Karpas-422 (cell line): ENCODE results near the gene FAM83F. TPM values are rescaled to one million over a fixed set of nuclear protein-coding genes. Genes with fewer than 3 reads are reported as not detected.
A peak's percentile ranks its signal among the peaks of the same experiment; 100 is the strongest.

Source experiments
- DNase-seq: peaks from one replicate; pipeline ENCODE4 v3.0.0-alpha.2; 2015
- H2AFZ ChIP-seq: fragments of 200-600 bp; sonication (generic); 2 replicates; pipeline ENCODE4 v1.6.1; 2014; ENCODE audit warnings: antibody characterized with exemption, low read length, mixed read lengths
- H3K27ac ChIP-seq: fragments of 200-600 bp; sonication (generic); 2 replicates; pipeline ENCODE4 v1.5.1; 2014; ENCODE audit warnings: mild to moderate bottlenecking, low read length, moderate library complexity
- H3K27me3 ChIP-seq: fragments of 200-600 bp; sonication (generic); 2 replicates; pipeline ENCODE4 v1.6.1; 2014; ENCODE audit warnings: low read length, mixed read lengths
- H3K36me3 ChIP-seq: fragments of 200-600 bp; sonication (generic); 2 replicates; pipeline ENCODE4 v1.6.1; 2014; ENCODE audit warnings: low read length, mixed read lengths; ENCODE audit not compliant: insufficient read depth
- H3K4me1 ChIP-seq: fragments of 200-600 bp; sonication (generic); 2 replicates; pipeline ENCODE4 v1.6.1; 2014; ENCODE audit warnings: mild to moderate bottlenecking, low read length, mixed read lengths
- H3K4me2 ChIP-seq: fragments of 200-600 bp; sonication (generic); 2 replicates; pipeline ENCODE4 v1.6.1; 2014; ENCODE audit warnings: low read length, low read depth, mild to moderate bottlenecking; ENCODE audit not compliant: poor library complexity, severe bottlenecking
- H3K4me3 ChIP-seq: fragments of 200-600 bp; sonication (generic); 2 replicates; pipeline ENCODE4 v1.5.1; 2014; ENCODE audit warnings: mild to moderate bottlenecking, antibody characterized with exemption, low read length, mixed read lengths
- H3K79me2 ChIP-seq: fragments of 200-600 bp; sonication (generic); 2 replicates; pipeline ENCODE4 v1.6.1; 2014; ENCODE audit warnings: mild to moderate bottlenecking, low read length, mixed read lengths
- H3K9ac ChIP-seq: fragments of 200-600 bp; sonication (generic); 2 replicates; pipeline ENCODE4 v1.6.0; 2014; ENCODE audit warnings: low read length
- H3K9me2 ChIP-seq: fragments of 200-600 bp; sonication (generic), shearing (Covaris generic); replicated peaks from 2 replicates; pipeline ENCODE4 v1.6.0; 2014; ENCODE audit warnings: mild to moderate bottlenecking, low read length, moderate library complexity; ENCODE audit not compliant: insufficient read depth
- H3K9me3 ChIP-seq: fragments of 300-700, 200-600 bp; sonication (generic); 2 replicates; pipeline ENCODE4 v1.6.1; 2014; ENCODE audit warnings: low read length, mixed read lengths
- H4K20me1 ChIP-seq: fragments of 200-600 bp; sonication (generic); 2 replicates; pipeline ENCODE4 v1.6.1; 2014; ENCODE audit warnings: mild to moderate bottlenecking, antibody characterized with exemption, low read length, low read depth; ENCODE audit not compliant: insufficient read depth
- total RNA-seq: library from RNA; depleted of rRNA; stranded (reverse); fragments of >200 nt; shearing (Covaris generic); gene quantifications from 2 replicates; pipeline ENCODE4 v1.2.3, GENCODE V29; 2014; ENCODE audit warnings: low replicate concordance

Gene FAM83F
- total RNA-seq, 1 experiment from 2014 or later: 0.07 TPM

DNA sequence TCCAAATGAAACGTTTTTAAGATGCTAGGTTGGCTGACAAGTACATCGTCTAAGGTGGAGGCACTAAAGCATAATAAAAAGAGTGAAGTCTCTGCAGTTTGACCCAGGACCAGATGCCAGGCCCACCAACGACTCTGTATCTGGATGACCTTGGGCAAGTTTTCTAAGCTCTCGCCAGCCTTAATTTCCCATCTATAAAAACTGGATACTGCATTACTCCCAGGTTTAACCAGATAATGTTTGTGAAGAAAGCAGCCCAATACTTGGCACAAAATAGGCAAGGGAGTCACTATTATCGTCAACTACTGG lies 49.0 kb downstream of the FAM83F start:
- Histone ChIP-seq H3K27ac (peak overlapping the region; percentile 76), H4K20me1 (no peaks in the 10 kb centered on the region), H3K9me2 (no peaks in the 10 kb centered on the region), H3K4me3 (peak overlapping the region; percentile 67), H2AFZ (peak overlapping the region; percentile 25; the same call in 1 of the 2 replicates), H3K27me3 (no peaks in the 10 kb centered on the region), H3K4me2 (peak overlapping the region; percentile 81), H3K4me1 (peaks cover 30% of the 10 kb centered on the region), H3K79me2 (peaks cover 35% of the 10 kb centered on the region), H3K9me3 (no peaks in the 10 kb centered on the region), H3K36me3 (no peaks in the 10 kb centered on the region), H3K9ac (peak overlapping the region; percentile 69)
- DNase-seq: no peak

DNA sequence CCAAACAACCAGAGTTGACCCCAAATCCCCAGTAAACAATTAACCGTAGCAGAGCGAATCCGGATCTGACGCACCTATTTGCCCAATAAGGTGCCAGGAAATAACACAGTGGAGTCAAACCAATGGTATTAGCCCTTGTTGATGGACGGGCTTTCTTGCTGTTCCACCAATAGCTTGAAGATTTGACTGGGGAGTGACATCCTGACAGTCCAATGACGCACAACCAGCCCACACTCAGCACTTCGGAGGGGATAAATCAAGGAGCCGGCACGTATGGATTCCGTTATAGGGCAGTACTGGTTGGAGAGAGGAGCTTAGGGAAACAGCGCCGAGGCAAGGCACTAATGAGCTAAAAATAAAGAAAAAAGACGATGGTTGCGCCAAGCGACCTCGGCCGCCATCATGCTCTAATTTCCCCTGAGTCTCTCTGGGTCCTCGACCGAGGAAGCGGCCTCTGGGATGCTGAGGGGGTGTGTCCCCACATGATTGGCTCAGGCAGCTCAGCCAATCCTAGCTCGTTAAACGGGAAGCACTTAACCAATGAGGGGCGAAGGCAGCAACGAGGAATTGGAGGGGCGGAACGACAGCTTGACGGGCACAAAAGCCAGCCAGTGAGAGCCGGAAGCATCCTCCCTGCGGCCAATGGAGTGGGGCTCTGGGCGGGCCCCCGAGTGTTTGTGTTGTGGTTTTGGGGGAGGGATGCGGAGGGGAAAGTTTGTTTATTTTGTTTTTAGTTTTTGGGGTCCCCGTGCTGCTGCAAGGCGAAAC lies 49.5 kb downstream of the FAM83F start:
- Histone ChIP-seq H3K9ac (peak overlapping the region; percentile 81), H3K27ac (peak overlapping the region; percentile 76), H4K20me1 (no peaks in the 10 kb centered on the region), H3K4me2 (peak overlapping the region; percentile 81), H3K4me1 (peaks cover 35% of the 10 kb centered on the region), H3K27me3 (no peaks in the 10 kb centered on the region), H3K4me3 (peak overlapping the region; percentile 67), H3K79me2 (peaks cover 40% of the 10 kb centered on the region), H2AFZ (peak overlapping the region; percentile 61), H3K36me3 (no peaks in the 10 kb centered on the region), H3K9me2 (no peaks in the 10 kb centered on the region), H3K9me3 (no peaks in the 10 kb centered on the region)
- DNase-seq: peak; percentile 100

DNA sequence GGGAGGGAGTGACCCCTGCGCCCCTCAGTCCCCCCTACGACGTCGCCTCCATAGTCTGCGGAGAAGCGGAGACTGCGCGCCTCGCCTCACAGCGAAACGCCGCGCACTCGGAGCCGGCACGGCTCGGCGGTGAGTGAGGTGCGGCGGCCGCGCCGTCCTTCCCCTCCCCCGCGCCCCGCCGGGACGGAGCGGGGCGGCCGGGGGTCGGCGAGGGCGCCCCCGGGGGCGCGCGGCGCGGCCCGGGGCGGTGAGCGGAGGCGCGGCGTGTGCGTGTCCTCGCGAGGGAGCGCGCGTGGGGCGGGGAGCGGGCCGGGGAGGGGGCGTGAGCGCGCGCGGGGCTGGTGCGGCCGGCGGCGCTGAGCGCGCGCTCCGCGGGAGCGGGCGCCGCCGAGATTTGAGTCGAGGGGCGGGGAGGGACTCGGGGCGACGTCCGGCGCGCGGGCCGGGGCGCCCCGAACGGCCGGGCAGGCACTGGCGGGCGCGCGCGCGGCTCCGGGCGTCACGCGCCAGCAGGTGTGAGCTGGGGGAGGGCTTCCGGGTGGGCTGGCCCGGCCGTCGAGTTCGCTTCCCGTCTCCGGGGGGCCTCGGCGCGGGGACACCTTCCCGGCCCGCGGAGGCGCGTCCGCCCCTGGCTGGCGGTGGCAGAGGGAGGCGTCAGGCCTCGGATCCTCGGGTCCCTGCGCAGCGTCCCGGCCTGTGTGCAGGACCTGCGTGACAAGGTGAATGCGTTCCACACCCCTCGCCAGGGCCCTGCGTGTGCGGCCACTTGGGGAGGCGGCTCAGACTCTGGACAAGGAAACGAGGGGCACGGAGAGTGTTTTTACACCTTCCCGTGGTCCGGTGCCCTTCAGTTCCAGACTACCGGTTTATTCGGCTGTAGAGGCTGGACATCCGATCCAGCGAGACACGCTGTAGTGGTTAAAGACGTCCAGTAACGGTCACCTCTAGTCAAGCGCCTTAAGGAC lies 50.4 kb downstream of the FAM83F start:
- peaks cover 44% of the 10 kb centered on the region for H3K4me1 ChIP-seq
- H3K9ac ChIP-seq: peak overlapping the region; percentile 91
- peaks cover 44% of the 10 kb centered on the region for H3K79me2 ChIP-seq
- H2AFZ ChIP-seq: peak overlapping the region; percentile 80; the same call in 1 of the 2 replicates
- no peaks in the 10 kb centered on the region for H3K9me2 ChIP-seq
- H3K27me3 ChIP-seq: no peaks in the 10 kb centered on the region
- peak; percentile 93 for DNase-seq
- H3K4me2 ChIP-seq: peak overlapping the region; percentile 89
- H3K27ac ChIP-seq: peak overlapping the region; percentile 90
- H4K20me1 ChIP-seq: no peaks in the 10 kb centered on the region
- H3K4me3 ChIP-seq: peak overlapping the region; percentile 80
- no peaks in the 10 kb centered on the region for H3K36me3 ChIP-seq
- no peaks in the 10 kb centered on the region for H3K9me3 ChIP-seq

DNA sequence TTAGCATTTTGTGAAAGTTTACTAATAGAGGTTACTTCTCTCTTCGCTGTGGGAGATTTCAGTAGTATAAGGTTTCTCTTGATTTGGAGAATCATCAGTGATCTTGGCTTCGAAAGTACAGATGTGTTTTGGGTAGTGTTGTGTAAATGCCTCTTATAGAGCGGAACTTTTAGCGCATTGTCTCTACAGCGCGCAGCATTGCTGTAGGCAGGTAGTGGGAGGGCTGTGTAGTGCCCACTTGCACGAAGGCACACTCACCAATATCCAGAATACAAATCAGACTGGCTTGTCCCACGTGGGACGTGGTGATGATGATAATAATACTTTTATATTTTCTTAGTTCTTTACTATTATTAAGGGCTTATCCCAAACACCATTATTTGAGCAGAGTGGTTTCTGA lies 51.4 kb downstream of the FAM83F start:
- H3K4me2 ChIP-seq: peak overlapping the region; percentile 89
- no peaks in the 10 kb centered on the region for H4K20me1 ChIP-seq
- peak overlapping the region; percentile 80 for H3K4me3 ChIP-seq
- peak overlapping the region; percentile 90 for H3K27ac ChIP-seq
- H3K9ac ChIP-seq: peak overlapping the region; percentile 91
- peaks cover 47% of the 10 kb centered on the region for H3K4me1 ChIP-seq
- no peak for DNase-seq
- no peaks in the 10 kb centered on the region for H3K9me2 ChIP-seq
- no peaks in the 10 kb centered on the region for H3K27me3 ChIP-seq
- no peaks in the 10 kb centered on the region for H3K36me3 ChIP-seq
- H3K9me3 ChIP-seq: no peaks in the 10 kb centered on the region
- H2AFZ ChIP-seq: no peak overlapping the region; the same call in 1 of the 2 replicates
- H3K79me2 ChIP-seq: peaks cover 51% of the 10 kb centered on the region

DNA sequence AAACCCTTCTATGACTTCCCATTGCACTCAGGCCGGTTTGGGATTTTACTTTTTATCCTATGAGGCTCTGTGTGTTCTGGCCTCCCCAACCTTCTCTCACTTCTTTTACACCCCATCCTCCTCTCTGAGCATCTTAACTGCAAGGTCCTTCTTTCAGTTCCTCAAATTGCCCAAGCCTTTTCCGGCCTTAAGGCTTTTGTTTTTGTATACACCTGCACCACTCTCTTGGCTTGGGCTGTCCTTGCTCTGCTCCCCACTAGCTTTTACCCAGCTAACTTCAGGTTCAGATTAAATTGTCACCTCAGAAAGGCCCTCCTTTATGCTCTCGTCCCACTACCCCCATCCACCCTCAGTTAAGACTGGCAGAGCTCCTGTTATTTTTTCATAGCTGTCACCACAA lies 55.5 kb downstream of the FAM83F start:
- no peaks in the 10 kb centered on the region for H3K9me2 ChIP-seq
- peak overlapping the region; percentile 98 for H3K27ac ChIP-seq
- no peaks in the 10 kb centered on the region for H3K9me3 ChIP-seq
- H3K4me1 ChIP-seq: peaks cover 74% of the 10 kb centered on the region
- H3K36me3 ChIP-seq: no peaks in the 10 kb centered on the region
- H3K4me3 ChIP-seq: peak overlapping the region; percentile 62; the same call in 1 of the 2 replicates
- no peak overlapping the region; the same call in 1 of the 2 replicates for H2AFZ ChIP-seq
- peak overlapping the region; percentile 73 for H3K9ac ChIP-seq
- H3K27me3 ChIP-seq: no peaks in the 10 kb centered on the region
- peak; percentile 94 for DNase-seq
- H4K20me1 ChIP-seq: no peaks in the 10 kb centered on the region
- H3K4me2 ChIP-seq: peak overlapping the region; percentile 94
- peaks cover 91% of the 10 kb centered on the region for H3K79me2 ChIP-seq

DNA sequence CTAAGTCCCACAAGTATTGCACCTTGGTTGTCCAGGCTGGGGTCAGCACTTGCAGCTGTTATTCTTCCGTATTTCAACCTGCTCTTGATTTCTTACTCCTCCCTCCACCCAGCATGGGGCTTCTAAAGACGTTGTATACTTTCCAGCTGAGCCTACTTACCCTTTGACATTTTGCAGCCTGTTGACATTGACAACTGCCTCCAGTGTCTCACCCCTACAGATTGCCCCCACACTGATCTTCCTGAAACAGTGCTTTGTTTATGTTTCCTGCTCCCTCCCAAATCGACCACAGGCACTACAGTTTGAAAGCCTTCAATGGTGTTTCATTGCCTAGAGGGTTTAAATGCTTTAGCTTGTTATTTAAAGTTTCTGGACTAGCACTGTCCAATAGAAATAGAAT lies 56.6 kb downstream of the FAM83F start:
- Histone ChIP-seq H3K4me1 (peaks cover 78% of the 10 kb centered on the region), H2AFZ (no peak overlapping the region), H4K20me1 (0 out of 2 replicates have a peak, but pooled peaks cover 6% of the 10 kb centered on the region), H3K27me3 (no peaks in the 10 kb centered on the region), H3K4me3 (peak overlapping the region; percentile 62; the same call in 1 of the 2 replicates), H3K4me2 (peak overlapping the region; percentile 94), H3K9ac (peak overlapping the region; percentile 39; the same call in 1 of the 2 replicates), H3K27ac (peak overlapping the region; percentile 98), H3K9me2 (no peaks in the 10 kb centered on the region), H3K79me2 (peaks cover 91% of the 10 kb centered on the region), H3K9me3 (no peaks in the 10 kb centered on the region), H3K36me3 (no peaks in the 10 kb centered on the region)
- DNase-seq: no peak

DNA sequence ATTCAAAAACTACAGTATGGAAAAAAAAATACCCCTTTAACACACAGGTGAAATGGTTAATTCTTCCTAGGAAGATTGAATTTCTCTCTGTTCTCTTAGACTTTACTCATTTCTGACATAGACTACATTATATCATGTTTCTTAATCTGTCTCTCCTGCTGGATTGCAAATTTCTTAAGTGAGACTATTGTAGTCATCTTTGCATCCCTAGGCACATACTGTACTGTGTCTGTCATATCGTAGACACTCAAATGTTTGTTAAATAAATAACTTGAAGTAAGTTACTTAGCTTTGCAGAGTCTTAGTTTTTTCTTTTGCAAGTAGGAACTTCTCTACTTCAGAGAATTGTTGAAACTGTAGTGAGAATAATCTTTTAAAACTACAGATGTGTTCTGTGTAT lies 58.7 kb downstream of the FAM83F start:
- Histone ChIP-seq H3K4me3 (no peak overlapping the region), H3K9me2 (no peaks in the 10 kb centered on the region), H3K36me3 (no peaks in the 10 kb centered on the region), H3K79me2 (peaks cover 86% of the 10 kb centered on the region), H3K27ac (0 out of 2 replicates have a peak overlapping the region, but pooled peaks have one; percentile 0), H3K4me2 (peak overlapping the region; percentile 25), H2AFZ (no peak overlapping the region), H4K20me1 (peaks cover 15% of the 10 kb centered on the region; the same call in 1 of the 2 replicates), H3K4me1 (peaks cover 85% of the 10 kb centered on the region), H3K9ac (no peak overlapping the region), H3K27me3 (no peaks in the 10 kb centered on the region), H3K9me3 (no peaks in the 10 kb centered on the region)
- no peak for DNase-seq

DNA sequence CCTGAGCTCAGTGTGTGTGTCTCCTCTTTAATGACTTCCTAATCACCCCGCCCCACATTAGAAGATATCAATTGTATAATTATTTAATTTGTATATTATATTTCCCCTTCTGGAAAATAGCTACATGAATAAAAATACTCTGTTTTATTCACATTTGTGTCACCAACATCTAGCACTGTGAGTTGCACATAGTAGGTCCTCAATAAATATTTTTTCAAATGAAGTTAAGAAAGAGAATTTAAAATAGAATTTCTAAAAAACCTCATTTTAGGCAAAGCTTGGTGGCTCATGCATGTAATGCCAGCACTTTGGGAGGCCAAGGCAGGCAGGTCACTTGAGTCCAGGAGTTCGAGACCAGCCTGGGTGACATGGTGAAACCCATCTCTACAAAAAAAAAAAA lies 59.7 kb downstream of the FAM83F start:
- Histone ChIP-seq H2AFZ (no peak overlapping the region), H3K9me3 (no peaks in the 10 kb centered on the region), H3K36me3 (no peaks in the 10 kb centered on the region), H3K4me1 (peaks cover 77% of the 10 kb centered on the region), H3K9me2 (no peaks in the 10 kb centered on the region), H4K20me1 (peaks cover 15% of the 10 kb centered on the region; the same call in 1 of the 2 replicates), H3K79me2 (peaks cover 86% of the 10 kb centered on the region), H3K9ac (no peak overlapping the region), H3K27ac (peak overlapping the region; percentile 56), H3K4me2 (peak overlapping the region; percentile 63), H3K27me3 (no peaks in the 10 kb centered on the region), H3K4me3 (0 out of 2 replicates have a peak overlapping the region, but pooled peaks have one; percentile 38)
- no peak for DNase-seq
